COLO668 (cell line): ENCODE data around the gene MFNG.

Experiments
- DNase-seq: peaks from one replicate; lab custom pipeline; 2025; ENCODE audit not compliant: unreplicated experiment; lab: John Stamatoyannopoulos, UW

Gene MFNG

GRCh38 chr22:37514526-37515051 is 28.4 kb upstream of the MFNG start:
- no peak for DNase-seq

- no peak for DNase-seq
Observed at GRCh38 chr22:37511395-37512104, 25.4 kb upstream of the MFNG start.

GRCh38 chr22:37510091-37510490 is 23.9 kb upstream of the MFNG start:
- no peak for DNase-seq

DNA sequence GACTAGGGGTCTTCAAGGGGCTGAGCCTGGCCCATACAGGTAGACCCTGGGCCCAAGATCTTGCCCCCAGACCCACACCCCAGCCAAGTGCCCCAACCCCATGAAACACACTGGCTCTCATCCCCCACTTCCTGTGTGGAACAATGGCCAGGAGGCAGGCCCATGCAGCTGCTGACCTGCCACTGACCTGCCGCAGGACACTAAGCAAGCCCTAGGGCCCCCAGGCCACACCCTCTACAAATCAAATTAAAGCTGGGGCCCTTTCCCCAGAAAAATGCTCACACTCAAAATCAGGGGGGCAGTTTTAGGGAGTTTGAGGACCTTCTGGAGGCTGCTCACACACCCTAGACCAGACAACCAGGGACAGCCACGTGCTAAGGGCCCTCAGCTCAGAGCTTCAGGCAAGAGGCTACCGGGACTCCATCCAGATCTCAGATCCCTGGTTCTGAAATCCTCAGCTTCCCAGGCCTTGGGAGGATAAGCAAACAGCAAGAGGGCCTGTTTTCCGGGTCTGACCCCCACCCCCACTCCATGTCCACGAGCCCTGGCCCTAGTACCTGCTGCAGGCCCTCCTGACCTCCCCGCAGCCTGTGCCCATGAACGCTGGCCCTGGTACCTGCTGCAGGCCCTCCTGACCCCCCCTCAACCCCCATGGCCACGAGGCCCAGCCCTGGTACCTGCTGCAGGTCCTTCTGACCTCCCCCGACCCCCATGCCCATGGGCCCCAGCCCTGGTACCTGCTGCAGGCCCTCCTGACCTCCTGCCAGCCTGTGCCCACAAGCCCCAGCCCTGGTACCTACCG is 23.1 kb upstream of the MFNG start:
- DNase-seq = no peak

DNA sequence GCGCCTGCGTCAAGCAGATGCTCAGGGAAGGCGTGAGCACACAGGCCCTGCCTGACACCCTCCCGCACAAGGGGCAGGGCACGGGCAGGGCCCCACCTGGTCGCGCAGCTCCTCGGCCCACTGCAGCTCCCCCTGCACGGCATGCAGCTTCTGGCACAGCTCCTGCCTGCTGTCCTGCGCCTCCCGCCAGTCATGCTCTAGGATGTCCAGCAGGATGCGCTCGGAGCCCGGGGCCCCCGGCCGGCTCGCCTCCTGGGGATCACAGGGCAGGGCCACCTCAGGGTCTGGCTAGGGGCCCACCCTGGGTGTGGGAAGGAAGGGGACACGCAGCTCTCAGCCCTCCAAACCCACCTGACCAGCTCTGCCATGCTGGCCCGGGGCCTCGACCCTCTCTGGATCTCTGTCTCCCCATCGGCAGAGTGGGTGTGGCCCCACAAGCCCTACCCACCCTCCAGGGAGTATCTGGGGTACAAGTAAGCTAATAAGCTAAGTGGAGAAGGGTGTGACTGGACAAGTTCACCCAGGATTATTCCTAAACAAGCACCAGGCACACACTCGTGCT is 22.3 kb upstream of the MFNG start:
- no peak for DNase-seq

- no peak for DNase-seq
Observed at GRCh38 chr22:37507731-37508130, 21.5 kb upstream of the MFNG start.

DNA sequence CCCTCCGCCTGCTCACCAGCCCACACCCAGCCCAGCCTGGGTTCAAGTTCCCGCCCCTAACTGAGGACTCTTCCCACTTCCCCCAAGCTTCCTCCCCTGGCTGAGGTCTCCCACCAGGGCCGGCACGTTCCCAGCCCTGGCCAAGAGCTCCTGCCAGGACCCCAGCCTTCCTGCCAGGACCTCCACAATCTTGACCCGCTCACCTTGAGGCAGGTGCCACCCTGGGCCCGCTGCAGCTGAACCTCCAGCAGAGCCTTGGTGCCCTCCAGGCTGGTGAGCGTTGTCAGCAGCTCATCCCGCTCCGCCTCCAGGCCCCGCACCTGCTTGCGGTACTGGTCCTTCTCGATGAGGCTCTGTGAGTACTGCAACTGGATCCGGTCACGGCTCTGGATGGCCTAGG is 19.8 kb upstream of the MFNG start:
- peak; percentile 30 for DNase-seq

- no peak for DNase-seq
Observed at GRCh38 chr22:37505565-37505964, 19.4 kb upstream of the MFNG start.

GRCh38 chr22:37504964-37505363 is 18.8 kb upstream of the MFNG start:
- no peak for DNase-seq

DNA sequence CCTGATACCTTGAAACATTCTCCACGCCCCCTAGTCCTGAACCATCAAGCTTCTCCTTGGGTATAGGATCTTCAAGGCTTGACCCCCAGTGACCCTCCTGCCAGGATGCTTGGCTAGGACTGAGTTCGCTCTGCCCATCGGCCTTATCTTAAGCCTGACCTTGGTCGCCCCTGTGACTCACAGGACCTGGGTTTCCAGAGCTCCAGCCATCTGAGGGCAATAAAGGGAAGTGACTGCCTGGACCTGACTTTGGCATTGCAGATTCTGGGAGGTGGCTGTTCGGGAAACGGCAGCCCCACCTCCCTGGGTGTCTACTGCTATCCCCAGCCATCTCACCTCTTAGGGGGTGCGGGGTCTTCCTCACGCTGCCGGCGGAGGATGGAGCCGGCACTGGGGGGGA is 17.7 kb upstream of the MFNG start:
- DNase-seq = no peak

DNA sequence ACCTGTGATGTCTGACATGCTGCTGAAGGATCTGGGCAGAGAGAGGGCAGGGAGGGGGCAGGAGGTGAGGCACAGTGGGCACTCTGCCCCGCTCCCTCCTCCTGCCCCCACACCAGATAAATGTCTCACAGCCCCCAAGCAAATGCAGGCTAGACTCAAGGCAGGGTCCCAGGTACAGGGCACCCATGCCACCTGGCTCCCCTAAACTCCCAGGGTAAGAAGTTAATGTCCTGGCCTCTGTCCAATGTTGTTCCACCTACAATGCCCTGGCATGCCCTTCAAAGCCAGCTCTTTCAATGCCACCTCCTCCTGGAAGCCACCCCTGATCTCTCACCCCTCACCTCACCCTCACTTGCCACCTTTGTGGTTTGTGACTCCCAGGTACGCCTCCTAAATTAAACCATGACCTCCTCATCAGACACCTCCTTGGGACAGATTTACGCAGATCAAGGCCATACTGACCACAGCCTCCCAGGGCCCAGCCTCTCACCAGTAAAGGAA is 17.0 kb upstream of the MFNG start:
- no peak for DNase-seq

- peak; percentile 84 for DNase-seq
Observed at GRCh38 chr22:37502342-37503182, 16.4 kb upstream of the MFNG start.

GRCh38 chr22:37501610-37502341 is 15.6 kb upstream of the MFNG start:
- peak; percentile 95 for DNase-seq

- peak; percentile 53 for DNase-seq
Observed at GRCh38 chr22:37500745-37501609, 14.8 kb upstream of the MFNG start.

- DNase-seq = no peak
Observed at GRCh38 chr22:37499789-37500540, 13.8 kb upstream of the MFNG start.

DNA sequence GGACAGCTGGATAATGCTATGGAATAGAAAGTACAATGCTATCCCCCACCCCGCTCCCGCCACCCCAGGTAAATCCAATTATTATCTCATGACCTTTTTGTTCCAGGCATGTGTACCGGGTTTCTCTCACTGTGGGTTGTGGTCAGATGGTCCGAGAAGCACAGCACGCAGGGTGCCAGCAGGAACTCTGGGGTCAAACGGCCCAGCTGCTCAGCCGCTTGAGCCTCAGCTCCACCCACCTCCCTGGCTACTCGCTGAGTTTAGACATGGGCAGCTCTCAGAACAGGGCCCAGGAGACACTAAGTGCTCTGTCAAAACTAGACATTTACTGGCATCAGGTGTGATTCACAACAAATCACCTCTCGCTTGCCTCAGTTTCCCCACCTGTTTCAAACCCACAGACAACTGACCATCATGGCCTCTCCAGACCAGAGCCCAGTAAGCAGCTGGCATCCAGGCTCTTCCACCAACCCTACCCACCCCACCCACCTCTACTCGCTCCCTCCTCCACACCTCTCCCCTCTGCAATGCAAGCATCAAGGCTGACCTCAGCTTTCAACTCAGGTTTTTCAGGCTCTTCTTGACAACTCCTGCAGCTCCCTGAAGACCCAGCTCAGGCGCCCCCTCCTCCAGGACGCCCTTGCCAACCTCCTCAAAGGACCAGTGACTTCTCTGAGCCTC is 13.0 kb upstream of the MFNG start:
- no peak for DNase-seq

DNA sequence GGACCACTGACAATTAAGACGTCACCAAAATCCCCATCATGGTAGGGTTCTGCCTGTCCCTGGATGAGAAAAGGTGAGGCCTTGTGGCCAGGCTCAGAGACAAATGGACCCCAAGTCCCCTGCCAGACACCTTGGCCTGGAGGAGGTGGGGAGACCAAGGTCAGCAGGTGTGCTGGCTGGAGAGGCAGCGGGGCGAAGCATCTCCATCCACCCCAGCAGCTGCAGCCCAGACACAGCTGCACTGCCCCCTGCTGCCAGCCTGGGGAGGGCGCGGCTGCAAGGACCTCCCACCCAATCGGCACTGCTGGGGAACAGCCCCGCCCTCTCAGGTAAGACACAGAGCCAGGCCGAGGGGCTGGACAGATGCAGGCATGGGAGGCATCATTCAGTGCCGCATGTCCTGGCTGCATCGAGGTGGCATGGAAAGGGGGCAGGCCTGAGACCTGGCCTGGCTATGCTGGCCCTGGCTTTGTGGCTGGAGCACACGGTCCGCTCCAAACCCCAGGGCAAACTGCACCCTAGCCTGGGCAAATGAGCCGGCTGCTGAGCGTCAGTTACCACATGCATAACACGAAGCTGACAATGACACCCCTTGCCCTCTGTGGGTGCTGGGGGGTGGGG is 12.2 kb upstream of the MFNG start:
- peak; percentile 80 for DNase-seq
